Body of pancreas (tissue), 4 donors: ENCODE results near the gene TRIM62. TPM values are rescaled to one million over a fixed set of nuclear protein-coding genes. Genes with fewer than 3 reads are reported as not detected.

ENCODE experiments used
- ATAC-seq: fragments of 150-250 bp; one replicate; pipeline ENCODE4 v1.9.1; 2016
- DNase-seq, 4 donors: peaks; one replicate each; pipeline ENCODE4 v3.0.0-alpha.2; 2019
- H3K27ac ChIP-seq, 4 donors: fragments of 200-600 bp; sonication (generic); 1 replicate in 3 of 4; 2 replicates in 1 of 4; pipeline versions ENCODE4 v1.5.1 to v1.6.1; 2016 to 2019; ENCODE audit warnings: mild to moderate bottlenecking in 1 of 4, mixed read lengths in 1 of 4, moderate library complexity in 1 of 4
- H3K27me3 ChIP-seq, 2 donors: fragments of 200-600 bp; sonication (generic); one replicate each; pipeline ENCODE4 v1.6.0; 2016; ENCODE audit warnings: mild to moderate bottlenecking in 1 of 2
- H3K36me3 ChIP-seq, 2 donors: fragments of 200-600 bp; sonication (generic); replicated peaks in 1 of 2; 2 replicates each; pipeline ENCODE4 v1.5.1; 2016; ENCODE audit warnings: low read depth in 2 of 2; ENCODE audit not compliant: insufficient read depth in 1 of 2
- H3K4me1 ChIP-seq: fragments of 200-600 bp; sonication (generic); one replicate; pipeline ENCODE4 v1.6.0; 2016
- H3K4me3 ChIP-seq, 2 donors: fragments of 200-600 bp; sonication (generic); 1 replicate in 1 of 2; 2 replicates in 1 of 2; pipeline ENCODE4 v1.5.1; 2016 to 2019
- H3K9me3 ChIP-seq, 3 donors: fragments of 200-600 bp; sonication (generic); 1 replicate in 2 of 3; 2 replicates in 1 of 3; pipeline ENCODE4 v1.5.1; 2016
- CTCF ChIP-seq, 7 experiments: fragments of 450-650 bp in 4 of 7; fragments of 200-600 bp in 3 of 7; sonication (generic) in 3 of 7; IDR thresholded peaks; one replicate each; pipeline ENCODE4 v1.5.1; 2016 to 2019; ENCODE audit warnings: antibody characterized with exemption in 7 of 7
- POLR2A ChIP-seq, 3 donors: fragments of 450-650 bp; IDR thresholded peaks; one replicate each; pipeline ENCODE4 v1.6.1; 2016; ENCODE audit warnings: antibody characterized with exemption in 3 of 3, mild to moderate bottlenecking in 2 of 3
- WGBS, 2 donors: methylation state at CpG; one replicate each; pipeline ENCODE4 v1.1.5; 2017; 5-methylcytosine and 5-hydroxymethylcytosine counted together
- intact Hi-C: fragments of 100-400 bp; cut with DNase I; formaldehyde crosslinking; loops from one replicate; pipeline ENCODE4 v1.15.1; 2023
- total RNA-seq, 2 donors: library from RNA; depleted of rRNA; stranded (reverse); fragments of >200 nt; gene quantifications; one replicate each; pipeline ENCODE4 v1.1.0, GENCODE V29; 2016

The TRIM62 gene
- total RNA-seq, 2 donors from 2014 or later, result 4.7 to 7.3 TPM

- WGBS, 2 donors, result 92 to 94% methylated on average over 6 of the region's 6 CpGs
- no peak for TF ChIP-seq CTCF (IDR thresholded peaks at IDR 0.05)
- no peak for TF ChIP-seq POLR2A (IDR thresholded peaks at IDR 0.05)
- ATAC-seq (no peak), DNase-seq (no peak)
- Histone ChIP-seq H3K4me3 (no peak overlapping the region), H3K27me3 (no peaks in the 10 kb centered on the region), H3K9me3 (no peaks in the 10 kb centered on the region), H3K27ac (no peak overlapping the region), H3K4me1 (no peaks in the 10 kb centered on the region), H3K36me3 (no peaks in the 10 kb centered on the region)
- intact Hi-C loops, result no loop called here
Observed at GRCh38 chr1:33165809-33166208, 16.0 kb downstream of the TRIM62 start.

- Histone ChIP-seq H3K27ac (no peak overlapping the region), H3K4me3 (no peak overlapping the region), H3K27me3 (no peaks in the 10 kb centered on the region), H3K4me1 (no peaks in the 10 kb centered on the region), H3K9me3 (no peaks in the 10 kb centered on the region), H3K36me3 (no peaks in the 10 kb centered on the region)
- ATAC-seq, result no peak
- WGBS, 2 donors, result 57 to 90% methylated on average over 20 to 21 of the region's 21 CpGs
- TF ChIP-seq POLR2A (IDR thresholded peaks at IDR 0.05) (no peak), CTCF (IDR thresholded peaks at IDR 0.05) (no peak)
- intact Hi-C loops, result no loop called here
- peak in 1 of 4 donors; percentile 45 for DNase-seq
Observed at GRCh38 chr1:33165209-33165608, 16.6 kb downstream of the TRIM62 start.

GRCh38 chr1:33163621-33164519 lies 18.0 kb downstream of the TRIM62 start:
- no peak for ATAC-seq
- 76 to 81% methylated on average over 7 to 14 of the region's 14 CpGs for WGBS, 2 donors
- intact Hi-C loops, result no loop called here
- Histone ChIP-seq H3K4me1 (no peaks in the 10 kb centered on the region), H3K27me3 (no peaks in the 10 kb centered on the region), H3K9me3 (no peaks in the 10 kb centered on the region), H3K27ac (no peak overlapping the region), H3K36me3 (no peaks in the 10 kb centered on the region), H3K4me3 (no peak overlapping the region)
- no peak for TF ChIP-seq CTCF (IDR thresholded peaks at IDR 0.05)
- no peak for TF ChIP-seq POLR2A (IDR thresholded peaks at IDR 0.05)
- no peak for DNase-seq

GRCh38 chr1:33162141-33162540 lies 19.7 kb downstream of the TRIM62 start:
- Histone ChIP-seq H3K9me3 (no peaks in the 10 kb centered on the region), H3K27ac (no peak overlapping the region), H3K4me1 (no peaks in the 10 kb centered on the region), H3K27me3 (no peaks in the 10 kb centered on the region), H3K36me3 (no peaks in the 10 kb centered on the region), H3K4me3 (no peak overlapping the region)
- intact Hi-C loops, result no loop called here
- WGBS, 2 donors, result 92 to 100% methylated on average over 2 of the region's 2 CpGs
- TF ChIP-seq CTCF (IDR thresholded peaks at IDR 0.05), result no peak
- no peak for TF ChIP-seq POLR2A (IDR thresholded peaks at IDR 0.05)
- DNase-seq, result no peak
- ATAC-seq, result no peak
